ENCODE results near the gene ACTR2. TPM values are rescaled to one million over a fixed set of nuclear protein-coding genes. Genes with fewer than 3 reads are reported as not detected.

Gene ACTR2
- total and polyA plus RNA-seq, 2 of the 13 experiments (the other 11 are each of a cell fraction or from before 2014, with no cell fraction given), result 51.2 to 100 TPM

DNA sequence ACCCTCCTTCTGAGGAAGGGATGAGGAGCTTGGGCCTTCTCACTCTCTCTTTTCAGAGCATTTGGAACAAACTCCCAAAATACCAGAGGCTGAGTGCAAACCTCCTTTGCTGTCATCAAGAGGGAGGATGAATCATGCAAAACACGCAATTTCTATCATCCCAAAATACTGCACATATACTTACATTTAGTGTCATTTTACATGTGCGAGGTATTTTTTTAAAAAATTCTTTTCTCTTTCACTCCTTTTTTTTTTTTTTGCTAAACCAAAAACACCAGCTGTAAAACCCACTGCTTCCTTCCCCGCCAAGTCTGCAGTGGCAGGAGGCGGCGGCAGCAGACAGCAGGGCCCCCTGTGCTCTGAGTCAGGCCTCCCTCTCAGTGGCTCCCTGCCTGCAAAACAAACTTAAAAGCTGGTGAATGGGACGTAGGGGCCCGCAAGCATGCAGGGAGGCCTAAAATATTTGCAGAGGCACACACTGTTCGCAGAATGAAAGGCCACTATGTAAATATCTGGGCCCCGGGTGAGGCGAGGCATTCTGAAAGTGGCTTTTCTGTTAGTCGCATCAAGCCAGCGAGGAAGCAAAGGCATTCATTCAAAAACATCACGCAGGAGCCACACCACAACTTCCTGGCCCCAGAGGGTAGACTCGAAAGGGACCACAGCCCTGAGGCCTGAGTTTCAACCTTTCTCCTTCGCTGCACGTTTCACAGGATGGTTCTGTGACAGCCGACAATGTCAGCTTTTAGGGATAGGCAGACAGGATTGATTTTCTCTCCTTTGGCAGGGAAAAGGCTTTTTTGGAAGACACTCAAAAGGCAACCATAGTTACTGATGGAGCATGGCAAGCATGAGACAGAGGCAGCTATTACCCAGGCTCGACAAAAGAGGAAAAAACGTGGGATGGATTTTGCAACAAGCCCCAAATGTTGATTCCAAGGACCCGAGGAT, 73.4 kb downstream of the ACTR2 start (continued):
- peak; percentile 48; the same call in 1 of the 2 replicates for TF ChIP-seq TFAP4 (IDR thresholded peaks at IDR 0.05; ENCODE audit: borderline replicate concordance, low read depth)
- TF ChIP-seq, protein P1, sequence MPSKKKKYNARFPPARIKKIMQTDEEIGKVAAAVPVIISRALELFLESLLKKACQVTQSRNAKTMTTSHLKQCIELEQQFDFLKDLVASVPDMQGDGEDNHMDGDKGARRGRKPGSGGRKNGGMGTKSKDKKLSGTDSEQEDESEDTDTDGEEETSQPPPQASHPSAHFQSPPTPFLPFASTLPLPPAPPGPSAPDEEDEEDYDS (CRISPR knock-in tag; IDR thresholded peaks at IDR 0.05), result peak; percentile 53; the same call in 1 of the 2 replicates
- TF ChIP-seq PITX1 (CRISPR knock-in tag; IDR thresholded peaks at IDR 0.05), result peak; percentile 91
- no peak for TF ChIP-seq ARHGAP35 (CRISPR knock-in tag; IDR thresholded peaks at IDR 0.05; ENCODE audit: borderline replicate concordance)
- TF ChIP-seq BCL6 (CRISPR knock-in tag; IDR thresholded peaks at IDR 0.05), result peak; percentile 89
- 0 out of 2 replicates have a peak, but pooled peaks have one; percentile 13 for TF ChIP-seq GFI1 (CRISPR knock-in tag; IDR thresholded peaks at IDR 0.05; ENCODE audit: borderline replicate concordance)
- TF ChIP-seq NR2F6 (IDR thresholded peaks at IDR 0.05), result peak; percentile 48
- peak; percentile 71; the same call in 1 of the 2 replicates for TF ChIP-seq NR2F6 (CRISPR knock-in tag; IDR thresholded peaks at IDR 0.05)
- peak; percentile 50 for TF ChIP-seq BCL3 (CRISPR knock-in tag; IDR thresholded peaks at IDR 0.05)
- peak; percentile 24; the same call in 1 of the 2 replicates for TF ChIP-seq STAG1 (CRISPR knock-in tag; IDR thresholded peaks at IDR 0.05)
- TF ChIP-seq ZNF772 (CRISPR knock-in tag; IDR thresholded peaks at IDR 0.05), result peak; percentile 84; the same call in 1 of the 2 replicates
- TF ChIP-seq, protein P2, sequence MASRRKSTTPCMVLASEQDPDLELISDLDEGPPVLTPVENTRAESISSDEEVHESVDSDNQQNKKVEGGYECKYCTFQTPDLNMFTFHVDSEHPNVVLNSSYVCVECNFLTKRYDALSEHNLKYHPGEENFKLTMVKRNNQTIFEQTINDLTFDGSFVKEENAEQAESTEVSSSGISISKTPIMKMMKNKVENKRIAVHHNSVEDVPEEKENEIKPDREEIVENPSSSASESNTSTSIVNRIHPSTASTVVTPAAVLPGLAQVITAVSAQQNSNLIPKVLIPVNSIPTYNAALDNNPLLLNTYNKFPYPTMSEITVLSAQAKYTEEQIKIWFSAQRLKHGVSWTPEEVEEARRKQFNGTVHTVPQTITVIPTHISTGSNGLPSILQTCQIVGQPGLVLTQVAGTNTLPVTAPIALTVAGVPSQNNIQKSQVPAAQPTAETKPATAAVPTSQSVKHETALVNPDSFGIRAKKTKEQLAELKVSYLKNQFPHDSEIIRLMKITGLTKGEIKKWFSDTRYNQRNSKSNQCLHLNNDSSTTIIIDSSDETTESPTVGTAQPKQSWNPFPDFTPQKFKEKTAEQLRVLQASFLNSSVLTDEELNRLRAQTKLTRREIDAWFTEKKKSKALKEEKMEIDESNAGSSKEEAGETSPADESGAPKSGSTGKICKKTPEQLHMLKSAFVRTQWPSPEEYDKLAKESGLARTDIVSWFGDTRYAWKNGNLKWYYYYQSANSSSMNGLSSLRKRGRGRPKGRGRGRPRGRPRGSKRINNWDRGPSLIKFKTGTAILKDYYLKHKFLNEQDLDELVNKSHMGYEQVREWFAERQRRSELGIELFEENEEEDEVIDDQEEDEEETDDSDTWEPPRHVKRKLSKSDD (CRISPR knock-in tag; IDR thresholded peaks at IDR 0.05; ENCODE audit: low read depth), result peak; percentile 83; the same call in 1 of the 2 replicates
- TF ChIP-seq NR2F1 (CRISPR knock-in tag; IDR thresholded peaks at IDR 0.05), result no peak; a peak in 1 of 4 replicates
- TF ChIP-seq HES4 (CRISPR knock-in tag; IDR thresholded peaks at IDR 0.05; ENCODE audit: borderline replicate concordance), result no peak
- TF ChIP-seq RERE (CRISPR knock-in tag; IDR thresholded peaks at IDR 0.05; ENCODE audit: low read depth), result peak; percentile 91; the same call in 1 of the 2 replicates
- peak; percentile 89 for TF ChIP-seq ZNF543 (CRISPR knock-in tag; IDR thresholded peaks at IDR 0.05)
- no peak for TF ChIP-seq ZNF652 (CRISPR knock-in tag; IDR thresholded peaks at IDR 0.05; ENCODE audit: borderline replicate concordance, low read depth)

Data from HepG2 (cell line).